HT-29 (cell line): ENCODE results near the gene MAN2B1. TPM values are rescaled to one million over a fixed set of nuclear protein-coding genes. Genes with fewer than 3 reads are reported as not detected.
A peak's percentile ranks its signal among the peaks of the same experiment; 100 is the strongest.
"Not testable (repeated sequence)": the region's sequence is repeated elsewhere in the genome, so short reads cannot be mapped to it uniquely, and the experiment has no call there.

Source experiments
- DNase-seq: peaks from one replicate; pipeline ENCODE4 v3.0.0-alpha.2; 2015; ENCODE audit warnings: low spot score
- total RNA-seq: library from RNA; depleted of rRNA; stranded (reverse); fragments of >200 nt; shearing (Covaris generic); gene quantifications from 2 replicates; pipeline ENCODE4 v1.2.3, GENCODE V29; 2014

Gene MAN2B1
- total RNA-seq, 1 experiment from 2014 or later: 18.4 TPM

DNA sequence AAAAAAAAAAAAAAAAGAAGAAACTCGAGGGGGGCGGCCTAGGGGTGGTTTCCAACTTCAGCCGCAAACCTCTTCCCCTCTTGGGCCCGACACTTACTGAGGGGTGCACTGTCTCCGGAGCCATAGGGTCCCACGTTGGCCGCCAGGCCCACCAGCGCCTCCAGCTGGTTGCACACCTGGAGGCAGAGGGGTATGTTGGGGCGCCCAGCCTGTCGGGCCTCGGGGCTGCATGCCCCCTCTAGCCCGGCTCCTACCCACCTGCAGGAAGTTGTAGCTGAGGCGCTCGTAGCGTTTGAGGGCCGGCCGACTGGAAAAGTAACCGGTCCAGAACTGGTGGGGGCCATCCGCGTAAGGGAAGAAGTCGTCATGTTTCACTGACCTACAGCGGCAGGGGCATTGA is 8.6 kb downstream of the MAN2B1 start:
- no peak for DNase-seq

GRCh38 chr19:12656899-12657571 is 9.5 kb downstream of the MAN2B1 start:
- no peak for DNase-seq

DNA sequence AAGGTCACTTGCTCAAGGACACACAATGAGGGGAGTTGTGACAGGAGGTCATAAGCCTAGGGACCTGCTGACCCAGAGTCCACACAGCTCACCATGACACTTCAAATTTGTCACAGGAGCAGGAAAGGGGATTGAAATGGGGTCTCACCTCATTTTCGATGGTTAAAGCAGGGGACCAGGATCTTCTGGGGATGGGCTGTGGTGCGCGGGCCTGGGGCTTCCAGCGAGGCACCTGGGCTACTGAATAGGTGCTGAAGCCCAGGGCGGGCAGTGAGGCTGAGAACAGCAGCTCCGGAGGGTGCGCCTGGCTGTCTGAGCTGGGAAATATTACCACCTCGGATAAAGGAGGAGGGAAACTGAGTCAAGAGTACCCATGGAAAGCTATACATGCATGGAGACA is 11.0 kb downstream of the MAN2B1 start:
- DNase-seq: no peak

- DNase-seq: no peak
Measured at GRCh38 chr19:12652219-12652618, 14.3 kb downstream of the MAN2B1 start.

- no peak for DNase-seq
Measured at GRCh38 chr19:12649941-12650340, 16.6 kb downstream of the MAN2B1 start.

DNA sequence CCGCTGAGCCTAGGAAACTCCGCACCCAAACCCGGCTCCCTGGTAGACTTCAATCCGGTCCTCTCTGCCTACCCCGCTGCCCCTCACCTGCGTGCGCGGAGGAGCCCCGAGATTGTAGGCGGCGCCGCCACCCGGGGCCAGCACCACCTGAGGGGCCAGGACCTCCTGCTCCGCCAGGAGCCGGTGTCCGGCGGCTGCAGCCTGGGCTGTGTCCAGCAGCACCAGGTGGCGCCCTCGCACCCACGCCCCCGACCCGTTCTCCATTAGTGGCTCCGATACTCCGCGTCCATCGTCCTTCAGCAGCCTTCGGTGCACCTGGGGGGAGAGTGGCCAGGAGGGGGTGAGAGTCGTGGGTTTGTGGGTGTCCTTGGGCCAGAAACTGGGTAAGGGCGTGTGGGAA is 18.5 kb downstream of the MAN2B1 start:
- no peak for DNase-seq

GRCh38 chr19:12647490-12648071 is 19.0 kb downstream of the MAN2B1 start:
- peak; percentile 43 for DNase-seq

DNA sequence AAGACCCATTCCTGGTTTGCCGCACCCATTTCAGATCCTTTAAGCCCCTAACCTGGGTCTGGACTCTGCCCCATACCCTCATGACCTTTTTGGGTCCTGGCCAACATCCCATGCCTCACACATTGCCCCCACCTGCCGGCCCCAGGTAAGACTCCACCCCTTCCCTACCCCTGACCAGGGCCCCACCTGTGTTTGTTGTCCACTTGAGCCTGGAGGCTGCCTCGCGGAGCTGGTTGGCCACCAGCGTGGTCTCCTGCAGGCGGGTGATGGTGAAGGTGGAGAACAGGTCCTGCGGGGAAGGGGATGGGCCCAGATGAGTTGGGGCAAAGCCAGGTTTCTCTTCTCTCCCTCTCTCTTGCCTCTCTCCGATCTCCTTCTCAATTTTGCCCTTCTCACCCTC is 19.5 kb downstream of the MAN2B1 start:
- DNase-seq: no peak

DNA sequence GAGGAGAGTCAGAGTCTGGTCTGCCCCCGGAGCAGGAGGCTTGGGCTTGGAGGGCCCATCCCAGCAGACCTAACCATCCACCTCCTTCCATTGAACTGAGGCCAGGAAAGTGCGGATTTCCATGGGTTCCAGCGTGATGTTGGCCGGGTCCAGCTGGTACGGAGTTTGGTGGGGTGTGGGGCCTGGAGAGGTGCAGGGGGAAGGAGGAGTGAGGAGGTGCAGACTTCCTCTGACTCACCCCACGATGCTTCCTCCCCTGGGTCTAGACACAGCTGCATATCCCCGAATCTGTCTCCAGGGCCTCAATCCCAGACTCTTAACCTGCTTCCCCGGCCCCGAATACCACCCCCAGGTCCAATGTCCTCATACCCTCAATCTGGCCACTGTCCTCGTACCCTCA is 20.0 kb downstream of the MAN2B1 start:
- no peak for DNase-seq

DNA sequence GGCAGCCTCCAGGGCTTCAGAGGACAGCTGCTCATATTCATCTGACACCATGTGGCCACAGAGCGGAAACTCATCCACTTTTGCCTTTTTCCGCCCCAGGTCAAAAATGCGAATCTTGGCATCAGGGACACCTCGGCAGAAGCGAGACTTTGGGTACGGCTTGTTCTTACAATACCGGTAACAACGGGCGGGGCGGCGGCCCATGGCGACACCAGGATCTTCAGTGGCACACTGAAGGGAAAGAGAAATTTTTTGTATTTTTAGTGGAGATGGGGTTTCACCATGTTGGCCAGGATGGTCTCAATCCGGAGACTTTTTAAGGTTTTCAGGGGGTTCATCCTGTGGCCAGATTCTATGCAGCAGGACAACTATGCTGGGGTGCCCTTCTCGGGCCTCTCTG is 22.8 kb downstream of the MAN2B1 start:
- DNase-seq: not testable (repeated sequence)

DNA sequence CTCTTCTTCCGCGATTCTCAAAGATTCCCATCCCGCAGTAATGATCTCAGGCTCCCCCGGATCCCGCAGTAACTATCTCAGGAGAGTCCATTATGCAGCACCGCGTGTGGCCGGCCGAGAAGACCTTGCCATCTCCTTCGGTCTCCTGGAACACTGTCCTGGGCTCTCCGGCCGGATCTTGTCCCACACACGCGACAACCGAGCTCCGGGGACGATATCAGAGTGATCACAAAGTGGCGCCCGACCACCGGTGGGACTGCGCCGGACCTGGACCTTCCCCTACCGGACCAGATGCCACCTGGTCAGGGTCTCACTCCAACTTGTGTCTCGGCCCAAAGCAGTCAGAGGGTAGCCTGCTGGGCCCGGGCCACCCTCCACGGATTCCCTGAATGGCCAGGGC is 24.0 kb downstream of the MAN2B1 start:
- DNase-seq: no peak

DNA sequence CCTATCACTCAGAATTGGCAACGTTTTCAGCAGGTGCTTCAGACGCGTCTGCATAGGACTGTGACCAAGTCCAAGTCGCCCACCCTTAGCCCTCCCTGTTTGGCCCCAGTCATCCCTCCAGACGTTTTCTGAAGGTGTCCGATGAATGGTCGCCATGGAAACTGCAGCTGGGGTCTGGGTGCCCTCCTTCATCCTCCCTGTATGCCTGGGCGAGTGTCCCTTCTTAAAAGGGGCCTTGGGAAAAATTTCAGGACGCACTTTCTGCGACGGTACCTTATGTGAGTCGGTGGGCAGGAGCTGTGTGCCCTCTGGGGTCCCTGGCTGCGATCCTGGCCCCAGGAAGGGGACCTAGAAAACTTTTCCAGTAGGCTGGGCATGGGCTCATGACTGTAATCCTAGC is 25.1 kb downstream of the MAN2B1 start:
- DNase-seq: no peak

GRCh38 chr19:12639901-12640613 is 26.5 kb downstream of the MAN2B1 start:
- DNase-seq: peak; percentile 65

DNA sequence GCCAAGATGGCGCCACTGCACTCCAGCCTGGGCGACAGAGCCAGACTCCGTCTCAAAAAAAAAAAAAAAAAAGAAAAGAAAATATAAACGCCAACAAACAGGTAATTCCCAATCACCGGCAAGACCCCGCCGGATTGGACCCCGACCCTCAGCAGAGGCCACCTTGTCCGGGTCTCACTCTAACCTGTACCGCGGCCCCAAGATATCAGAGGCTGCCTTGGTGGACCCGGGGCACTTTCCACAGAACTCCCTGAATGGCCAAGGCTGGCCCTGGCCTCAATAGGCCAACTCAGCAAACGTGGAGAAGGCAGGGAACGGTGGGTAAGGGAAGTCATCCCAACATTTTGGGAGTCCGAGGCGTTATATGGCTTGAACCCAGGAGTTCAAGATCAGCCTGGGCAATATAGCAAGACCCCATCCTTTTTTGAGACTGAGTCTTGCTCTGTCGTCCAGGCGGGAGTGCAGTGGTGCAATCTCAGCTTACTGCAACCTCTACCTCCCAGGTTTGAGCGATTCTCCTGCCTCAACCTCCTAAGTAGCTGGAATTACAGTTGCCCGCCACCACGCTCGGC is 27.8 kb downstream of the MAN2B1 start:
- DNase-seq: no peak

- DNase-seq: no peak
Measured at GRCh38 chr19:12636631-12637030, 29.9 kb downstream of the MAN2B1 start.

DNA sequence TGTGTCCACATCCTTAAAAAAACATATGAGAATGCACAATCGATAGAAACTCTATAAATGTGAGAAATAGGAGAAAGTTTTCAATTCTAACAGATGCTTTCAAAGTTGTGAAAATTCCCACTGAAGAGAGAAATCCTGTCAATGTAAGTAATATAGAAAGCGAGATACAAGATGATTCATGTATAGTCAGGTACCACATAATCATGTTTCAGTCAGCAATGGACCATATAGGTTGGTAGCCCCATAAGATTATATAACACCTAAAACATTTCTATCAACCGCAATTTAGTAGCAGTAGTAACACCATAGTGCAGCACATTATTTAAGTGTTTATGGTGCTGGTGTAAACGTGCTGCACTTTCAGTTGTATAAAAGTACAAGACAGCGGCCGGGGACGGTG is 37.3 kb downstream of the MAN2B1 start:
- DNase-seq: no peak

DNA sequence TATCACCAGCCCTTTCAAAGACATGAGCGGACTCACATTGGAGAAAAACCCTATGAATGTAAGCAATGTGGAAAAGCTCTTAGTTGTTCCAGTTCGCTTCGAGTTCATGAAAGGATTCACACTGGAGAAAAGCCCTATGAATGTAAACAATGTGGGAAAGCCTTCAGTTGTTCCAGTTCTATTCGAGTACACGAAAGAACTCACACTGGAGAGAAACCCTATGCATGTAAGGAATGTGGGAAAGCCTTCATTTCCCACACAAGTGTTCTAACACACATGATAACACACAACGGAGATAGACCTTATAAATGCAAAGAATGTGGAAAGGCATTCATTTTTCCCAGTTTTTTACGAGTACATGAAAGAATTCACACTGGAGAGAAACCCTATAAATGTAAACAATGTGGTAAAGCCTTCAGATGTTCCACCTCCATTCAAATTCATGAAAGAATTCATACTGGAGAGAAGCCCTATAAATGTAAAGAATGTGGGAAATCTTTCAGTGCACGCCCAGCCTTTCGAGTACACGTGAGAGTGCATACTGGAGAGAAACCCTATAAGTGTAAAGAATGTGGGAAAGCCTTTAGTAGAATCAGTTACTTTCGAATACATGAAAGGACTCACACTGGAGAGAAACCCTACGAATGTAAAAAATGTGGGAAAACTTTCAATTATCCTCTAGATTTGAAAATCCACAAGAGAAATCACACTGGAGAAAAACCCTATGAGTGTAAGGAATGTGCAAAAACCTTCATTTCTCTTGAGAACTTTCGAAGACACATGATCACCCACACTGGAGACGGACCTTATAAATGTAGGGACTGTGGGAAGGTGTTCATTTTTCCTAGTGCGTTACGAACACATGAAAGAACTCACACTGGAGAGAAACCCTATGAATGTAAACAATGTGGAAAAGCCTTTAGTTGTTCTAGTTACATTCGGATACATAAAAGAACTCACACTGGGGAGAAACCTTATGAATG is 38.2 kb downstream of the MAN2B1 start:
- DNase-seq: no peak

GRCh38 chr19:12626958-12627357 is 39.6 kb downstream of the MAN2B1 start:
- no peak for DNase-seq

GRCh38 chr19:12623361-12624031 is 43.0 kb downstream of the MAN2B1 start:
- no peak for DNase-seq

DNA sequence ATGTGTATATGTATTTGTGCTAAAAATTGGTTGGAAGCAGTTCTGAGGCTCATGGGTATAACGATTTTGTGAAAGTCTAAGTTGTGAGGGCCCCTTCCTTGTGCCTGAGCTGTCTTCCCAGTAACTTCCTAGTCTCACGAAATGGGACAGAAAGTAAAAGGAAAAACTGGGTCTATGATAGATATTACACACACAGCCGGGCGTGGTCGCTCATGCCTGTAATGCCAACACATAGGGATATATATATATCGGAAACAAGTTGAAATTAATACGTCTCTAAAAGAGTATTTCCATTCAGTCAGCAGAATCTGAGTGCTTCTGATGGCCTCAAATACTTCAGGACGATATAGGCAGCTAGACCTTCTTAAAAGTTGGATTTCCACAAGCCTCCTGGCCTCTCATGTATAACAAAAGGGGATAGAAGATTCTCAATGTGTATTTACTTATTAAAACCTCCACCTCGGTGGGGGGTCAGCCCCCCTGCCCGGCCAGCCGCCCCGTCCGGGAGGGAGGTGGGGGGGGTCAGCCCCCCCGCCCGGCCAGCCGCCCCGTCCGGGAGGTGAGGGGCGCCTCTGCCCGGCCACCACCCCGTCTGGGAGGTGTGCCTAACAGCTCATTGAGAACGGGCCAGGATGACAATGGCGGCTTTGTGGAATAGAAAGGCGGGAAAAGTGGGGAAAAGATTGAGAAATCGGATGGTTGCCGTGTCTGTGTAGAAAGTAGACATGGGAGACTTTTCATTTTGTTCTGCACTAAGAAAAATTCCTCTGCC is 45.1 kb downstream of the MAN2B1 start:
- not testable (repeated sequence) for DNase-seq
